ENCODE results near the gene CERKL. TPM values are rescaled to one million over a fixed set of nuclear protein-coding genes. Genes with fewer than 3 reads are reported as not detected.

CERKL gene
- polyA plus RNA-seq, 2 donors: 0.01 TPM; not detected in 1

DNA sequence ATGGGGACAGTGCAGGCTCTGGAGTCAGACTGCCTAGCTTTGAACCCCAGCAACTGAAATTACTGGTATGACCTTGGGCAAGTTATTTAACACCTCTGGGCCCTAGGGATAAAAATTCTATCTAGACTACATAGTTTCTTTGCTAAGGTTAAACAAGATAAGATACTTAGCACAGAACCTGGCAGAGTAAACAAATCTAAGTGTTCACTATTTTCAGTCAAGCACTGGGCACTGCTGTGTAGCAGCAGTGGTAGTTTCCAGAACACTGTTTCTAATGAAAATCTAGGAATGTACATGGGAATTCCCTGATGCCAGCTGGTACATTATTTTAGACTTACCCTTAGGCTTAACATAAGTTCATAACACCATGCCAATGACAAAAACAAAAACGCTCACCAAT is 17.2 kb downstream of the CERKL start:
- H3K4me3 ChIP-seq (ENCODE audit: low read depth in 1 of 2, low read length in 2 of 2): no peak overlapping the region
- peaks cover 2 to 4% of the 10 kb centered on the region in 2 donors for H3K27me3 ChIP-seq (ENCODE audit: control insufficient read depth in 1 of 2, insufficient read depth in 2 of 2, low read length in 2 of 2)
- WGBS, 2 donors: 17 to 21% methylated on average over 1 of the region's 1 CpG
- no peaks in the 10 kb centered on the region for H3K36me3 ChIP-seq (ENCODE audit: control insufficient read depth in 2 of 2, insufficient read depth in 2 of 2, low read length in 1 of 2)
- no peak overlapping the region for H3K27ac ChIP-seq (ENCODE audit: low read depth in 2 of 2, low read length in 1 of 2)
- no peaks in the 10 kb centered on the region for H3K9me3 ChIP-seq (ENCODE audit: control insufficient read depth in 2 of 2, insufficient read depth in 1 of 2, low read depth in 1 of 2, low read length in 1 of 2)
- H3K4me1 ChIP-seq (ENCODE audit: control insufficient read depth in 2 of 2, insufficient read depth in 2 of 2, low read length in 1 of 2): no peaks in the 10 kb centered on the region

DNA sequence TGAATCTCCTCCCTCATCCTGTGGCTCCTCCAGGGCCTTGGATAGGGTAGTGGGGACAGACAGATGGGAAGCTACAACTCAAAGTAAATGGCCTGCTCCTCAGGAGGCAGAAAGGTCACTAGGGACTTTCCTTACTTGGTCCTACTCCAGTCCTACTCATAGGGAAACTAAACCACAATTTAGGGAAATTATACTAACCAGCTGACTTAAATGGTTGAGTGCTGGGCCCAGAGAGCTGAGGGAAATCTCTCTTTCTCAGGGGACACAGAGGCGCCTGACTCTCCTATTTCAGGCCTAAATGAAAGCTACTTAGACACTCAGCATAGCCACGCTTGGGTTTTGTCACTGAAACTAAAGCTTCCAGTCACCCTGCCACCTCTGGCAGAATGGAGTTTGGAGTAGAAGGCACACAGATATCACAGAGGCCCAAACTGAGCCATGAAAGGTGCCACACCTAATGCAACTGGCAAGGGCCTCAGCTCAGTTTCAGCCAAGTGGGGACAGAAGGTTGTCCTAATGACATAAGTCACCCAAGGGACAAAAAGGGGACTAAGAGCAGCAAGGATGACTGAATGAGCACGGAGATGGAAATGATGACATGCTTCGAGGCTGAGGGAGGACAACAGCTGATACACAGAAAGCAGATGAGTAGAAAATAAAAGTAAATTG is 24.0 kb downstream of the CERKL start:
- Histone ChIP-seq H3K27ac (ENCODE audit: low read depth in 2 of 2, low read length in 1 of 2) (no peak overlapping the region), H3K36me3 (ENCODE audit: control insufficient read depth in 2 of 2, insufficient read depth in 2 of 2, low read length in 1 of 2) (no peaks in the 10 kb centered on the region), H3K9me3 (ENCODE audit: control insufficient read depth in 2 of 2, insufficient read depth in 1 of 2, low read depth in 1 of 2, low read length in 1 of 2) (no peaks in the 10 kb centered on the region), H3K4me3 (ENCODE audit: low read depth in 1 of 2, low read length in 2 of 2) (no peak overlapping the region), H3K27me3 (ENCODE audit: control insufficient read depth in 1 of 2, insufficient read depth in 2 of 2, low read length in 2 of 2) (no peaks in the 10 kb centered on the region), H3K4me1 (ENCODE audit: control insufficient read depth in 2 of 2, insufficient read depth in 2 of 2, low read length in 1 of 2) (no peaks in the 10 kb centered on the region)
- 91% methylated on average over 4 of the region's 4 CpGs for WGBS, 2 donors

DNA sequence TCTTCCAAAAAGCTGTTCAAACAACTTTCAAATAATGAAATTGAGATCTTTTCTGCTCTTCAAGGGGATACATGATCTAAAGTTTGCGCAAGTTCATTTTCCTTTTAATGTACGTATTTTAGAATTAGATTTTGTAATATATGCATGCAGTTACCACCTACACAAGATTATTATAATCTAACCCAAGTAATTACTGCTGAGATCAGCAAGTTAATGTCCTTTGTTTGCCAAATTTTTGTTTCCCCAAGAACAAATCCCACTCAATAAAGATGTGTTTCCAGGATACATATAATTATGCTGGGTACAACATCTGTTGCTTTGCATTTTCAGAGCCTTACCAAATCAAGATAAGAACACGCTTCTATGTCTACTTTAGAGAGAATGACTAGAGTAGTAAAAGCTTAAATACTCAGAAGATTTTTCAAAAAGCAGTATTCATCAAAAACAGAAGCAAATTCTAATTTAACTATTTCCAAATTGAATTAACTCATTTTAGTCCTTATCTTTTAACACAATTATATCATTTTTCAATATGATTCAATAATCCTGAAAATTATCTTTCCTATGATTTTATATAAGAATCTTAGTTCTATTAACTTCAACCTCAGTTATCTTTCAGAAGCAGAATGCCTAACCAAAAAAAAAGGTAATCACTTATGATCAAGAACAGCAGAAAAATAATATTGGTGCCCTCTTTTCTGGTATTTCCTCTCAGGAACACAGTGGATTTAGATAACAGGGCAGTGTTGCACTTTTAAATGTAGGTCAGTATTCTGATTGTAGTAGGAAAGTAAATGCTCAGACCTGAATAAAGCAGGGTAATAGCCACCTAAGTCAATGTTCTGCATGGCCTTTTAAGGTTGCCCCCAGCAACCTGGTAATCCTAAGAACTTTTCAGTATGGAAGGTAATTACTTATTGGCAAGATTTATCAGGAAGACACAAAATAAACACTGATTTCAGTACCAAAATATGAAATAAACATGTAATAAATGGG is 28.0 kb downstream of the CERKL start:
- no peak overlapping the region for H3K27ac ChIP-seq (ENCODE audit: low read depth in 2 of 2, low read length in 1 of 2)
- no peak overlapping the region for H3K4me3 ChIP-seq (ENCODE audit: low read depth in 1 of 2, low read length in 2 of 2)
- 76 to 77% methylated on average over 3 of the region's 3 CpGs for WGBS, 2 donors
- H3K4me1 ChIP-seq (ENCODE audit: control insufficient read depth in 2 of 2, insufficient read depth in 2 of 2, low read length in 1 of 2): no peaks in the 10 kb centered on the region
- no peaks in the 10 kb centered on the region for H3K27me3 ChIP-seq (ENCODE audit: control insufficient read depth in 1 of 2, insufficient read depth in 2 of 2, low read length in 2 of 2)
- H3K36me3 ChIP-seq (ENCODE audit: control insufficient read depth in 2 of 2, insufficient read depth in 2 of 2, low read length in 1 of 2): no peaks in the 10 kb centered on the region
- no peaks in the 10 kb centered on the region for H3K9me3 ChIP-seq (ENCODE audit: control insufficient read depth in 2 of 2, insufficient read depth in 1 of 2, low read depth in 1 of 2, low read length in 1 of 2)

DNA sequence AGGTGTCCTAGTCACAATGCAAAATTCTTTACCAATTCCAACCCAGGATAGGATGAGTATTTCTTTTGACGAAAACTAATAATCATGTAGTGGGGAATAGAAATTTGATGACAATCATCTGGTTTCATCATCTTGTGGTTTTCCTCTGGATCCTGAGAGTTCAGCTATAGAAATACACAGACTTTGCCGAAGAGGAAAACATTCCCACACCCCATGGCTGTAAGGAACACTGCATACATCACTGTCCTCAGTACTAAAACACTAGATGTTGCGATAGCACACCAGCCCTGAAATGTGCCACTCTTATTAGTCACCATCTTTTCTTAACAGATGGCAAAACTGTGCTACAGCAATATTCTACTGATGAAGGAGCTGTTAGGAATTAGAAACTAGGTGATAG is 29.4 kb downstream of the CERKL start:
- no peaks in the 10 kb centered on the region for H3K36me3 ChIP-seq (ENCODE audit: control insufficient read depth in 2 of 2, insufficient read depth in 2 of 2, low read length in 1 of 2)
- WGBS, 2 donors: 81 to 83% methylated on average over 3 of the region's 3 CpGs
- no peaks in the 10 kb centered on the region for H3K27me3 ChIP-seq (ENCODE audit: control insufficient read depth in 1 of 2, insufficient read depth in 2 of 2, low read length in 2 of 2)
- no peaks in the 10 kb centered on the region for H3K4me1 ChIP-seq (ENCODE audit: control insufficient read depth in 2 of 2, insufficient read depth in 2 of 2, low read length in 1 of 2)
- H3K27ac ChIP-seq (ENCODE audit: low read depth in 2 of 2, low read length in 1 of 2): no peak overlapping the region
- H3K9me3 ChIP-seq (ENCODE audit: control insufficient read depth in 2 of 2, insufficient read depth in 1 of 2, low read depth in 1 of 2, low read length in 1 of 2): no peaks in the 10 kb centered on the region
- H3K4me3 ChIP-seq (ENCODE audit: low read depth in 1 of 2, low read length in 2 of 2): no peak overlapping the region

DNA sequence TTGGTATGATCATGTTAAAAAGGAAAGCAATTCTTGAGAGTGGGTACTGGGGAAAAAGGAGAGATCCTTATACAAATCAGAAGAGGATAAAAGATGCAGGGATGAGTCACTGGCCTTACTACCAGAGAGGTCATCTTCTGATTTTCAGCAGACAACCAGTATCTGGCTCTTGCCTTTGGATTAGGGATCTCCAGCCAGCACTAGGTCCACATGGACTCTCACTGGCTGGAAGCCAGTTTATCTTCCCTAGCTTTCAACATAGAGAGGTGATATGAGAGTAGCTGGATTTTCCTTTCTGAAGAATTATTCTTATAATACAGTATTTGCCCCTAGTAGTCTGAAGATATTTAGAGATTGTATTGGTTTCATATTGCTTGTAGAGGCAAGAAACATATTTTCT is 30.2 kb downstream of the CERKL start:
- H3K36me3 ChIP-seq (ENCODE audit: control insufficient read depth in 2 of 2, insufficient read depth in 2 of 2, low read length in 1 of 2): no peaks in the 10 kb centered on the region
- H3K27me3 ChIP-seq (ENCODE audit: control insufficient read depth in 1 of 2, insufficient read depth in 2 of 2, low read length in 2 of 2): no peaks in the 10 kb centered on the region
- no peak overlapping the region for H3K4me3 ChIP-seq (ENCODE audit: low read depth in 1 of 2, low read length in 2 of 2)
- no peaks in the 10 kb centered on the region for H3K9me3 ChIP-seq (ENCODE audit: control insufficient read depth in 2 of 2, insufficient read depth in 1 of 2, low read depth in 1 of 2, low read length in 1 of 2)
- no peak overlapping the region for H3K27ac ChIP-seq (ENCODE audit: low read depth in 2 of 2, low read length in 1 of 2)
- no peaks in the 10 kb centered on the region for H3K4me1 ChIP-seq (ENCODE audit: control insufficient read depth in 2 of 2, insufficient read depth in 2 of 2, low read length in 1 of 2)

DNA sequence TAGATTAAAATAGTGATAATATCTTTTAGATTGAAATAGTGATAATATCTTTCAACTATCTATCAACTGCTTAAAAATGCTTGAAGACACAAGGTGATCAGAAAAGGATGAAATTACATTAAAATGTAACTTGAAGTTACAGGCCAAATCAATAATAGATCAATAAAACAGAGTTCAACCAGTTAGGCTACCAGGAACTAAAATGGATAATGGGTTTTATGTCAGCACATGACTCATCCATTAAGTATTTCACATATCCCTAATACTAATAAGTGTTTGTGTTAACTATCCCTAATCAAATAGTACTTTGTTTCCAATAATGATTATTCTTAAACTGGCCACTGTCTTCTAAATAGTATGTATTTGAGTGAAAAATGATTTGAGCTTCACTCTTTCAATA is 33.7 kb downstream of the CERKL start:
- H3K36me3 ChIP-seq (ENCODE audit: control insufficient read depth in 2 of 2, insufficient read depth in 2 of 2, low read length in 1 of 2): no peaks in the 10 kb centered on the region
- no peaks in the 10 kb centered on the region for H3K4me1 ChIP-seq (ENCODE audit: control insufficient read depth in 2 of 2, insufficient read depth in 2 of 2, low read length in 1 of 2)
- no peak overlapping the region for H3K27ac ChIP-seq (ENCODE audit: low read depth in 2 of 2, low read length in 1 of 2)
- H3K4me3 ChIP-seq (ENCODE audit: low read depth in 1 of 2, low read length in 2 of 2): no peak overlapping the region
- H3K27me3 ChIP-seq (ENCODE audit: control insufficient read depth in 1 of 2, insufficient read depth in 2 of 2, low read length in 2 of 2): no peaks in the 10 kb centered on the region
- no peaks in the 10 kb centered on the region for H3K9me3 ChIP-seq (ENCODE audit: control insufficient read depth in 2 of 2, insufficient read depth in 1 of 2, low read depth in 1 of 2, low read length in 1 of 2)

- no peaks in the 10 kb centered on the region for H3K4me1 ChIP-seq (ENCODE audit: control insufficient read depth in 2 of 2, insufficient read depth in 2 of 2, low read length in 1 of 2)
- WGBS, 2 donors: 91 to 92% methylated on average over 3 of the region's 3 CpGs
- no peak overlapping the region for H3K4me3 ChIP-seq (ENCODE audit: low read depth in 1 of 2, low read length in 2 of 2)
- no peaks in the 10 kb centered on the region for H3K36me3 ChIP-seq (ENCODE audit: control insufficient read depth in 2 of 2, insufficient read depth in 2 of 2, low read length in 1 of 2)
- H3K27ac ChIP-seq (ENCODE audit: low read depth in 2 of 2, low read length in 1 of 2): no peak overlapping the region
- no peaks in the 10 kb centered on the region for H3K27me3 ChIP-seq (ENCODE audit: control insufficient read depth in 1 of 2, insufficient read depth in 2 of 2, low read length in 2 of 2)
- H3K9me3 ChIP-seq (ENCODE audit: control insufficient read depth in 2 of 2, insufficient read depth in 1 of 2, low read depth in 1 of 2, low read length in 1 of 2): no peaks in the 10 kb centered on the region
These were observed 35.0 kb downstream of the CERKL start for GRCh38 chr2:181621779-181622490.

DNA sequence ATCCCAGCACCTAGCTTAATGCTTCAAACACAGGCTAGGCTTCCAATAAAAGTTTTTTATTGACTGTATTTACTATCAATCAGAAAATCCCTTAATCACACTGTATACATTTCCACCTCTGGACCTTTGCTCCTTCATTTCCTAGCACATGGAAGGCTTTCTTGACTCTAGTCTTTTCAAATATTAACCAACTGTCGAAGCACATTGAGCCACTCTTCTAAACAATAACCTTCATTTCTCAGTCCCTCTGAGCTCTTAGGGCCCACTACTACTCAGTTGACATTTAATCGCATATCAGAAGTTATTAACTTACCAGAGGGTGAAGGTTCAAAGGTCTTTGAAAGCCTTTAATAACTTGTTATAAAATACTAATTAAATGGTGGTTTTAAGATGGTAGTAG is 37.4 kb downstream of the CERKL start:
- no peaks in the 10 kb centered on the region for H3K27me3 ChIP-seq (ENCODE audit: control insufficient read depth in 1 of 2, insufficient read depth in 2 of 2, low read length in 2 of 2)
- no peak overlapping the region for H3K4me3 ChIP-seq (ENCODE audit: low read depth in 1 of 2, low read length in 2 of 2)
- WGBS, 2 donors: 75 to 79% methylated on average over 2 of the region's 2 CpGs
- H3K36me3 ChIP-seq (ENCODE audit: control insufficient read depth in 2 of 2, insufficient read depth in 2 of 2, low read length in 1 of 2): no peaks in the 10 kb centered on the region
- H3K27ac ChIP-seq (ENCODE audit: low read depth in 2 of 2, low read length in 1 of 2): no peak overlapping the region
- H3K4me1 ChIP-seq (ENCODE audit: control insufficient read depth in 2 of 2, insufficient read depth in 2 of 2, low read length in 1 of 2): no peaks in the 10 kb centered on the region
- H3K9me3 ChIP-seq (ENCODE audit: control insufficient read depth in 2 of 2, insufficient read depth in 1 of 2, low read depth in 1 of 2, low read length in 1 of 2): no peaks in the 10 kb centered on the region

DNA sequence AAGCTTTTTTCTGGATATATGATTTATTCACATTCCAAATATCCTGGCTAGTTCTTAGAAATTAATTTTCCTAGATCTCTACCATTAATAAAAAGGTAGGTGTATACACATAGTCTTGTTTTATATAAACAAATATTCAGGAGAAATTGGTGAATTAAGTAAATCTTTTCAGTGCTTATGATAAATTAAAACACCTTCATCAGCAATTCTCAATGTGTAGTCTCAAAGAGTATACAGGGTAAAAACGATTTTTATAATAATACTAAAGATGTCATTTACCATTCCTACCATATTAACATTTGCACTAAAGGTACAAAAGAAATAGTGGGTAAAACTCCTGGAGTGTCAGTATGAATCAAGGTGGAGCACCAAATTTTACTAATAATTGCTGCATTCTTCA is 40.2 kb downstream of the CERKL start:
- no peak overlapping the region for H3K4me3 ChIP-seq (ENCODE audit: low read depth in 1 of 2, low read length in 2 of 2)
- 47 to 56% methylated on average over 1 of the region's 1 CpG for WGBS, 2 donors
- H3K4me1 ChIP-seq (ENCODE audit: control insufficient read depth in 2 of 2, insufficient read depth in 2 of 2, low read length in 1 of 2): no peaks in the 10 kb centered on the region
- H3K36me3 ChIP-seq (ENCODE audit: control insufficient read depth in 2 of 2, insufficient read depth in 2 of 2, low read length in 1 of 2): no peaks in the 10 kb centered on the region
- H3K27ac ChIP-seq (ENCODE audit: low read depth in 2 of 2, low read length in 1 of 2): no peak overlapping the region
- H3K27me3 ChIP-seq (ENCODE audit: control insufficient read depth in 1 of 2, insufficient read depth in 2 of 2, low read length in 2 of 2): no peaks in the 10 kb centered on the region
- no peaks in the 10 kb centered on the region for H3K9me3 ChIP-seq (ENCODE audit: control insufficient read depth in 2 of 2, insufficient read depth in 1 of 2, low read depth in 1 of 2, low read length in 1 of 2)
